NT2/D1 (cell line): ENCODE data around the gene YPEL3.
A peak's percentile ranks its signal among the peaks of the same experiment; 100 is the strongest.

Experiments used
- DNase-seq: peaks from one replicate; pipeline ENCODE4 v3.0.0-alpha.2; 2011; ENCODE audit warnings: low read depth, low spot score
- H3K27me3 ChIP-seq: 2 replicates; pipeline ENCODE4 v1.6.0; 2011; ENCODE audit warnings: mild to moderate bottlenecking; ENCODE audit not compliant: insufficient read length, insufficient read depth
- H3K36me3 ChIP-seq: 2 replicates; pipeline ENCODE4 v1.6.1; 2011; ENCODE audit warnings: mild to moderate bottlenecking, low read length, mixed read lengths; ENCODE audit not compliant: insufficient read depth, insufficient read length
- H3K4me1 ChIP-seq: 2 replicates; pipeline ENCODE4 v1.5.1; 2011; ENCODE audit not compliant: insufficient read depth, insufficient read length
- H3K4me3 ChIP-seq: 2 replicates; pipeline ENCODE4 v1.5.1; 2011; ENCODE audit warnings: low read depth; ENCODE audit not compliant: insufficient read length
- H3K9ac ChIP-seq: 2 replicates; pipeline ENCODE4 v1.6.0; 2011; ENCODE audit warnings: low read depth; ENCODE audit not compliant: insufficient read length
- H3K9me3 ChIP-seq: 2 replicates; pipeline ENCODE4 v1.5.1; 2011; ENCODE audit warnings: mild to moderate bottlenecking, low read length; ENCODE audit not compliant: insufficient read depth
- SUZ12 ChIP-seq: IDR thresholded peaks from 2 replicates; pipeline ENCODE4 v1.6.1; 2011; ENCODE audit not compliant: insufficient read length, insufficient read depth; ENCODE audit errors: extremely low read depth
- YY1 ChIP-seq: IDR thresholded peaks from 2 replicates; pipeline ENCODE4 v1.6.1; 2011; ENCODE audit not compliant: insufficient read length, insufficient read depth
- ZNF274 ChIP-seq: IDR thresholded peaks from 2 replicates; pipeline ENCODE4 v1.6.1; 2011; ENCODE audit warnings: mild to moderate bottlenecking, low read depth, low read length

YPEL3 gene

GRCh38 chr16:30084096-30084815 lies 11.8 kb downstream of the YPEL3 start:
- Histone ChIP-seq H3K9ac (no peak overlapping the region), H3K4me1 (peaks cover 10% of the 10 kb centered on the region), H3K27me3 (no peaks in the 10 kb centered on the region), H3K9me3 (no peaks in the 10 kb centered on the region), H3K4me3 (no peak overlapping the region), H3K36me3 (peaks cover 78% of the 10 kb centered on the region)
- no peak for TF ChIP-seq SUZ12
- TF ChIP-seq YY1 = no peak
- no peak for TF ChIP-seq ZNF274
- DNase-seq = no peak

- H3K9ac ChIP-seq = no peak overlapping the region
- H3K36me3 ChIP-seq = peaks cover 86% of the 10 kb centered on the region
- no peak overlapping the region for H3K4me3 ChIP-seq
- H3K27me3 ChIP-seq = no peaks in the 10 kb centered on the region
- DNase-seq = no peak
- TF ChIP-seq ZNF274 (no peak), YY1 (no peak), SUZ12 (no peak)
- H3K9me3 ChIP-seq = no peaks in the 10 kb centered on the region
- peaks cover 5% of the 10 kb centered on the region for H3K4me1 ChIP-seq
Measured at GRCh38 chr16:30083216-30084055, 12.6 kb downstream of the YPEL3 start.

GRCh38 chr16:30082545-30083090 lies 13.4 kb downstream of the YPEL3 start:
- Histone ChIP-seq H3K9ac (no peak overlapping the region), H3K36me3 (peaks cover 94% of the 10 kb centered on the region), H3K9me3 (no peaks in the 10 kb centered on the region), H3K4me1 (peaks cover 4% of the 10 kb centered on the region), H3K27me3 (no peaks in the 10 kb centered on the region), H3K4me3 (no peak overlapping the region)
- no peak for DNase-seq
- no peak for TF ChIP-seq YY1
- TF ChIP-seq ZNF274 = no peak
- TF ChIP-seq SUZ12 = no peak

- Histone ChIP-seq H3K4me1 (peaks cover 6% of the 10 kb centered on the region), H3K9ac (no peak overlapping the region), H3K27me3 (no peaks in the 10 kb centered on the region), H3K4me3 (no peak overlapping the region), H3K36me3 (peaks cover 80% of the 10 kb centered on the region), H3K9me3 (no peaks in the 10 kb centered on the region)
- no peak for DNase-seq
- TF ChIP-seq SUZ12 (no peak), YY1 (no peak), ZNF274 (no peak)
Measured at GRCh38 chr16:30079480-30079879, 16.5 kb downstream of the YPEL3 start.

GRCh38 chr16:30078744-30079143 lies 17.3 kb downstream of the YPEL3 start:
- H3K36me3 ChIP-seq = peaks cover 74% of the 10 kb centered on the region
- TF ChIP-seq ZNF274 (no peak), YY1 (no peak), SUZ12 (no peak)

GRCh38 chr16:30077656-30078055 lies 18.4 kb downstream of the YPEL3 start:
- peaks cover 6% of the 10 kb centered on the region for H3K4me1 ChIP-seq
- no peak overlapping the region for H3K4me3 ChIP-seq
- H3K9me3 ChIP-seq = no peaks in the 10 kb centered on the region
- no peak for DNase-seq
- H3K27me3 ChIP-seq = no peaks in the 10 kb centered on the region
- peaks cover 73% of the 10 kb centered on the region for H3K36me3 ChIP-seq
- TF ChIP-seq SUZ12 = no peak
- TF ChIP-seq ZNF274 = no peak
- no peak for TF ChIP-seq YY1
- H3K9ac ChIP-seq = peak overlapping the region; percentile 43

More at GRCh38 chr16:30078744-30079143, 17.3 kb downstream of the YPEL3 start:
- peak overlapping the region; percentile 29 for H3K9ac ChIP-seq
- no peak for DNase-seq
- no peaks in the 10 kb centered on the region for H3K9me3 ChIP-seq
- no peaks in the 10 kb centered on the region for H3K27me3 ChIP-seq
- no peak overlapping the region for H3K4me3 ChIP-seq
- peaks cover 6% of the 10 kb centered on the region for H3K4me1 ChIP-seq
